Neural progenitor cell (in vitro differentiated cells): ENCODE results near the gene CPT1A. TPM values are rescaled to one million over a fixed set of nuclear protein-coding genes. Genes with fewer than 3 reads are reported as not detected.

Experiments used
- DNase-seq: peaks from one replicate; pipeline ENCODE4 v3.0.0-alpha.2; 2016; ENCODE audit warnings: low spot score
- H2AFZ ChIP-seq: fragments of 200-600 bp; sonication (generic); replicated peaks from 2 replicates; pipeline ENCODE4 v1.6.1; 2016; ENCODE audit warnings: antibody characterized with exemption
- H3F3A ChIP-seq: fragments of 200-600 bp; sonication (generic); 2 replicates; pipeline ENCODE4 v1.6.1; 2016; ENCODE audit warnings: antibody characterized with exemption, low read depth
- H3K27ac ChIP-seq: fragments of 200-600 bp; sonication (generic); 2 replicates; pipeline ENCODE4 v1.5.1; 2016; ENCODE audit warnings: mild to moderate bottlenecking
- H3K27me3 ChIP-seq: fragments of 200-600 bp; sonication (generic); 2 replicates; pipeline ENCODE4 v1.6.1; 2016; ENCODE audit warnings: mild to moderate bottlenecking, moderate library complexity
- H3K36me3 ChIP-seq: fragments of 200-600 bp; sonication (generic); 2 replicates; pipeline ENCODE4 v1.5.1; 2016
- H3K4me1 ChIP-seq: fragments of 200-600 bp; sonication (generic); 2 replicates; pipeline ENCODE4 v1.6.1; 2016; ENCODE audit warnings: mixed run types
- H3K4me2 ChIP-seq: fragments of 200-600 bp; sonication (generic); 2 replicates; pipeline ENCODE4 v1.6.1; 2016
- H3K4me3 ChIP-seq: fragments of 200-600 bp; sonication (generic); 2 replicates; pipeline ENCODE4 v1.5.1; 2016
- H3K79me2 ChIP-seq: fragments of 200-600 bp; sonication (generic); 2 replicates; pipeline ENCODE4 v1.6.1; 2016; ENCODE audit warnings: low read depth
- H3K9ac ChIP-seq: fragments of 200-600 bp; sonication (generic); 2 replicates; pipeline ENCODE4 v1.6.1; 2016
- H3K9me3 ChIP-seq: fragments of 200-600 bp; sonication (generic); 2 replicates; pipeline ENCODE4 v1.5.1; 2016; ENCODE audit warnings: low read depth
- H4K20me1 ChIP-seq: fragments of 200-600 bp; sonication (generic); 2 replicates; pipeline ENCODE4 v1.6.1; 2016; ENCODE audit warnings: low read depth
- H3K27ac Mint-ChIP-seq: 3 replicates; pipeline ENCODE4 v1.8.0; 2021; ENCODE audit warnings: mixed read lengths
- H3K27me3 Mint-ChIP-seq: 2 replicates; pipeline ENCODE4 v1.8.0; 2022; ENCODE audit warnings: low read depth, mild to moderate bottlenecking, inconsistent platforms, moderate library complexity, mixed read lengths; ENCODE audit not compliant: insufficient read depth
- H3K36me3 Mint-ChIP-seq: 3 replicates; pipeline ENCODE4 v1.8.0; 2021; ENCODE audit warnings: mixed read lengths
- H3K4me1 Mint-ChIP-seq: 3 replicates; pipeline ENCODE4 v1.8.0; 2021; ENCODE audit warnings: mixed read lengths
- H3K4me3 Mint-ChIP-seq: 3 replicates; pipeline ENCODE4 v1.8.0; 2021; ENCODE audit warnings: mild to moderate bottlenecking, moderate library complexity, mixed read lengths
- H3K9me3 Mint-ChIP-seq: 3 replicates; pipeline ENCODE4 v1.8.0; 2020; ENCODE audit warnings: mixed read lengths
- CTCF ChIP-seq: fragments of 200-600 bp; sonication (generic); IDR thresholded peaks from 2 replicates; pipeline ENCODE4 v1.5.1; 2017; ENCODE audit warnings: antibody characterized with exemption, mild to moderate bottlenecking
- EZH2 ChIP-seq: fragments of 200-600 bp; sonication (generic); IDR thresholded peaks from 2 replicates; pipeline ENCODE4 v1.6.1; 2017; ENCODE audit warnings: antibody characterized with exemption, mild to moderate bottlenecking, moderate library complexity
- EZH2phosphoT487 ChIP-seq: fragments of 200-600 bp; sonication (generic); IDR thresholded peaks from 2 replicates; pipeline ENCODE4 v1.6.1; 2017; ENCODE audit warnings: antibody characterized with exemption
- total RNA-seq: library from RNA; depleted of rRNA; stranded (reverse); fragments of >200 nt; gene quantifications from 2 replicates; pipeline ENCODE4 v1.2.3, GENCODE V29; 2015; ENCODE audit warnings: low replicate concordance

The CPT1A gene
- total RNA-seq, 1 donor from 2014 or later: 0.64 TPM

DNA sequence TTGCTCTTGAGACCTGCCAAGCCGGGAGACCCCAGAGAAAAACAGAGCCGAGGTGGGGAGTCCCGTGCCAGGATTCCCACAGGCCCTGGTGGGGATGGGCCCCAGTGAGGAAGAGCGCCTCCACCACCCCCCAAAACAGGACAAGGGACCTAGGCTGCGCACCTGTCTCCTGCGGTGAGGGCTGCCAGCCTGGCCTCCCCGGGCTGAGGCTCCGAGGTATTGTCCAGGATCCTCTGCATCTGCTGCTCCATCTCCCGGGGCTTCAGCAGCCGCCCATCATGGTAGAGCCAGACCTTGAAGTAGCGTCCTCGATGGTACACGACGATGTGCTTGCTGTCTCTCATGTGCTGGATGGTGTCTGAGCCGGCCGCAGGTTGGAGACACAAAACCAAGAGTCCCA, 57.1 kb downstream of the CPT1A start:
- H3K36me3 Mint-ChIP-seq: no peaks in the 10 kb centered on the region

DNA sequence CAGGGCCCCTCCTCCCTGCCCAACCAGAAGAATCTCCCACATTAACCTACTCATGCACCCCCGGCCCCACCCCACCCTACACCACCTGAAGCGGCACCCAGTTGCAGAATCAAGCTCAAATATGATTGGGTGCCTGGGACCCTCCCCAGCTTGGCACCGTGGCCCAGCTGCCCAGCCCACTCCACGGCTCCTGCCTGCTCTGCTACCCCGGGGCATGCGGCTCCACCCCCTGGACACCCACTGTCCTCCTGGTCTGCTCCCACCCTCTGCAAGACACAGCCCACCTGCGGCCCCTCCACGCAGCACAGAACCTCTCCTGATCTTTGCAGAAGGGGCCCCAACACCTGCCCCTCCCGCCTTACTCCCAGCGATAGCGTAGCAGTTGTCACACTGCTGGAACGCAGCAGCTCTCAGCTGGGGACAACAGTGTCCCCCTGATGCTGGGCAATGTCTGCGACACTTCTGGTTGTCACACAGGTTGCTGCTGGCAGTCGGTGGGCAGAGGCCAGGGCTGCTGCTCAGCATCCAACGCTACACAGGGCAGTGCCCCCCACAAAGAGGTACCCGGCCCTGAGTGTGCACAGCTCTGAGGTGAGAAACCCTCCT, 58.4 kb downstream of the CPT1A start:
- Histone ChIP-seq H4K20me1 (no peaks in the 10 kb centered on the region), H3F3A (no peaks in the 10 kb centered on the region), H3K4me3 (no peak overlapping the region), H3K9me3 (no peaks in the 10 kb centered on the region), H3K4me1 (no peaks in the 10 kb centered on the region), H3K27me3 (no peaks in the 10 kb centered on the region), H3K27ac (no peak overlapping the region), H3K4me2 (no peak overlapping the region), H3K9ac (no peak overlapping the region), H2AFZ (no peak overlapping the region), H3K36me3 (no peaks in the 10 kb centered on the region), H3K79me2 (no peaks in the 10 kb centered on the region)
- Mint-ChIP-seq H3K27ac (no peak overlapping the region), H3K4me3 (no peak overlapping the region), H3K9me3 (no peaks in the 10 kb centered on the region), H3K27me3 (peaks cover 9% of the 10 kb centered on the region), H3K36me3 (no peaks in the 10 kb centered on the region), H3K4me1 (peaks cover 2% of the 10 kb centered on the region)
- TF ChIP-seq EZH2phosphoT487 (no peak), EZH2 (no peak), CTCF (no peak)
- no peak for DNase-seq

More for the DNA sequence above, 57.1 kb downstream of the CPT1A start:
- Histone ChIP-seq H3K4me3 (no peak overlapping the region), H3K9me3 (no peaks in the 10 kb centered on the region), H3K4me2 (no peak overlapping the region), H3K27me3 (no peaks in the 10 kb centered on the region), H3K4me1 (no peaks in the 10 kb centered on the region), H3K79me2 (no peaks in the 10 kb centered on the region), H3F3A (no peaks in the 10 kb centered on the region), H3K27ac (no peak overlapping the region), H2AFZ (no peak overlapping the region), H3K9ac (no peak overlapping the region), H4K20me1 (no peaks in the 10 kb centered on the region), H3K36me3 (no peaks in the 10 kb centered on the region)
- DNase-seq: no peak
- TF ChIP-seq CTCF (no peak), EZH2 (no peak), EZH2phosphoT487 (no peak)
- H3K9me3 Mint-ChIP-seq: no peaks in the 10 kb centered on the region
- no peak overlapping the region for H3K4me3 Mint-ChIP-seq
- no peaks in the 10 kb centered on the region for H3K4me1 Mint-ChIP-seq
- peaks cover 9% of the 10 kb centered on the region for H3K27me3 Mint-ChIP-seq
- H3K27ac Mint-ChIP-seq: no peak overlapping the region

- Histone ChIP-seq H4K20me1 (no peaks in the 10 kb centered on the region), H3K79me2 (no peaks in the 10 kb centered on the region), H3K36me3 (no peaks in the 10 kb centered on the region), H3K9ac (no peak overlapping the region), H3K27me3 (no peaks in the 10 kb centered on the region), H3K27ac (no peak overlapping the region), H3K4me2 (no peak overlapping the region), H3K9me3 (no peaks in the 10 kb centered on the region), H2AFZ (no peak overlapping the region), H3K4me1 (no peaks in the 10 kb centered on the region), H3K4me3 (no peak overlapping the region), H3F3A (no peaks in the 10 kb centered on the region)
- TF ChIP-seq EZH2phosphoT487 (no peak), EZH2 (no peak), CTCF (no peak)
- no peak overlapping the region for H3K27ac Mint-ChIP-seq
- peaks cover 5% of the 10 kb centered on the region for H3K4me1 Mint-ChIP-seq
- peaks cover 9% of the 10 kb centered on the region for H3K27me3 Mint-ChIP-seq
- no peak overlapping the region for H3K4me3 Mint-ChIP-seq
- no peaks in the 10 kb centered on the region for H3K36me3 Mint-ChIP-seq
- no peak for DNase-seq
- H3K9me3 Mint-ChIP-seq: no peaks in the 10 kb centered on the region
Observed at GRCh38 chr11:68782711-68783110, 59.0 kb downstream of the CPT1A start.
